GM12891 (cell line): ENCODE measurements around the gene ADAMTS20.

Experiments used
- PAX5 ChIP-seq: IDR thresholded peaks from 2 replicates; pipeline ENCODE4 v1.6.1; 2011; ENCODE audit warnings: low read length, moderate library complexity, mild to moderate bottlenecking; ENCODE audit not compliant: insufficient read depth, severe bottlenecking
- POLR2A ChIP-seq: IDR thresholded peaks from 2 replicates; pipeline ENCODE4 v1.6.1; 2011; ENCODE audit warnings: low read depth, low read length, control low read depth
- POLR2AphosphoS5 ChIP-seq: IDR thresholded peaks from 2 replicates; pipeline ENCODE4 v1.6.1; 2011; ENCODE audit warnings: low read depth, low read length, control low read depth
- POU2F2 ChIP-seq: IDR thresholded peaks from 2 replicates; pipeline ENCODE4 v1.6.1; 2011; ENCODE audit warnings: low read depth, mild to moderate bottlenecking, control low read depth, low read length, moderate library complexity
- SPI1 ChIP-seq: IDR thresholded peaks from 2 replicates; pipeline ENCODE4 v1.6.1; 2011; ENCODE audit warnings: low read depth, low read length, control low read depth
- TAF1 ChIP-seq: IDR thresholded peaks from 2 replicates; pipeline ENCODE4 v1.6.1; 2011; ENCODE audit warnings: low read depth, low read length, control low read depth

DNA sequence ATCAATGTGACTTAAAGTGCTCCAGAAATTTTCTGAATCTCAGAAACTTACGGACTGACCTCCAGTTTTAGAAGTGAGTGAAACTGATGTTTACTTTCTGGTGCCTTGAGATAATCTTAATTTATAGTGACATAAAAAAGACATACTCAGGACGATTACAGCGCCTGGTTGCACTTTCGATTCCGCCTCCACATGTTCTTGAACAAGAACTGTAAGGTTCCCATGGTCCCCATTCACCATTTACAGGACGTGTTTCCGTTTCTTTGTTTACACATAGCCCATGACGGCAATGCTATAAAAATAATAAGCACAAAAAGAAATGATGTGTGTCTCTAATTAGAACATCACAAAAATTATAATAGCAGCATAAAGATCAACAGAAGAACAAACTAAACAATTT is 98.2 kb downstream of the ADAMTS20 start:
- TF ChIP-seq TAF1 (no peak), POLR2AphosphoS5 (no peak), PAX5 (no peak), POLR2A (no peak), POU2F2 (no peak), SPI1 (no peak)
